Prostate gland (tissue), 2 donors: ENCODE results near the gene DGKI.

Source experiments
- POLR2AphosphoS5 ChIP-seq: sonication (generic); formaldehyde crosslinking; IDR thresholded peaks from one replicate; pipeline ENCODE4 v1.6.1; 2017; ENCODE audit warnings: antibody characterized with exemption
- TF ChIP-seq, protein P1 (sequence below), 4 experiments: fragments of 200-600 bp in 2 of 4; fragments of 450-650 bp in 2 of 4; sonication (generic) in 2 of 4; IDR thresholded peaks; 1 replicate in 3 of 4; 2 replicates in 1 of 4; pipeline ENCODE4 v1.5.1; 2016 to 2019; ENCODE audit warnings: antibody characterized with exemption in 4 of 4, mild to moderate bottlenecking in 2 of 4, moderate library complexity in 2 of 4

DNA sequence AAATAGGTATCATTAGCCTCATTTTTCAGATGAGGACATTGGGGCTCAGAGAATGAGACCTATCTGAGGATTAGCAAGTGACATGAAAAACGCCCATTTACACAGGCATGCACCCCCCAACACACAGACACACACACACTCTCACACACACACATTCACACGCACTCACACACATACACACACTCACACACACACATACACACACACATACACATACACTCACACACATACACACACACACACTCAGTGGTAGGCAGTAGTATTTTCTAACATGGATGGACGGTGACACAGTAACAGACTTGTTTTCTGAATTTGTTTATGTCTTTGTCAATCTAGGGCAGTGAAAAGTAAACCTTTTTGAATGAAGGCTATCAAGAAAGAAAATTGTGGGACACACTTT, 21.3 kb downstream of the DGKI start:
- TF ChIP-seq, protein P1, sequence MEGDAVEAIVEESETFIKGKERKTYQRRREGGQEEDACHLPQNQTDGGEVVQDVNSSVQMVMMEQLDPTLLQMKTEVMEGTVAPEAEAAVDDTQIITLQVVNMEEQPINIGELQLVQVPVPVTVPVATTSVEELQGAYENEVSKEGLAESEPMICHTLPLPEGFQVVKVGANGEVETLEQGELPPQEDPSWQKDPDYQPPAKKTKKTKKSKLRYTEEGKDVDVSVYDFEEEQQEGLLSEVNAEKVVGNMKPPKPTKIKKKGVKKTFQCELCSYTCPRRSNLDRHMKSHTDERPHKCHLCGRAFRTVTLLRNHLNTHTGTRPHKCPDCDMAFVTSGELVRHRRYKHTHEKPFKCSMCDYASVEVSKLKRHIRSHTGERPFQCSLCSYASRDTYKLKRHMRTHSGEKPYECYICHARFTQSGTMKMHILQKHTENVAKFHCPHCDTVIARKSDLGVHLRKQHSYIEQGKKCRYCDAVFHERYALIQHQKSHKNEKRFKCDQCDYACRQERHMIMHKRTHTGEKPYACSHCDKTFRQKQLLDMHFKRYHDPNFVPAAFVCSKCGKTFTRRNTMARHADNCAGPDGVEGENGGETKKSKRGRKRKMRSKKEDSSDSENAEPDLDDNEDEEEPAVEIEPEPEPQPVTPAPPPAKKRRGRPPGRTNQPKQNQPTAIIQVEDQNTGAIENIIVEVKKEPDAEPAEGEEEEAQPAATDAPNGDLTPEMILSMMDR (IDR thresholded peaks at IDR 0.05): no peak
- TF ChIP-seq POLR2AphosphoS5: no peak
